NCI-H2227 (cell line): ENCODE measurements around the gene ATG7.
"Not testable (repeated sequence)": the region's sequence is repeated elsewhere in the genome, so short reads cannot be mapped to it uniquely, and the experiment has no call there.

ENCODE experiments used
- DNase-seq: peaks from one replicate; lab custom pipeline; 2025; ENCODE audit not compliant: unreplicated experiment; lab: John Stamatoyannopoulos, UW

Gene ATG7

DNA sequence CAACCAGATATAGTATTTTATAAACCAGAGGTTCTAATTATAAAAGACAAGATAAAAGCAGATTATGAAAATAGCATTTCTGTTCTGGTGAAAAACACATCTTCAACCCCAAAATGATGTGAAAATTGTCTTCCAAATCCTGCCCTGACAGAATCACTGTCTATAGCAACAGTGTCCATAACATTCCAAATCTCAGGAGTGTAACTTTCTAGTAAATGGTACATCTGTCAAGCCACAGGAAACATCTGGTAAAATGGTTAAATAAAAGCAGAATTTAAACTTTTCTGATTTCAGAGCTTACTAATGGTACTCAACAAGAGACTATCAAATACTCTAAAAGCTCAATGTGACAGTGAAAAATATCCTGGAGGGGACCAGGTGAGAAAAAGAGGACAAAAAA, 311.0 kb downstream of the ATG7 start:
- no peak for DNase-seq

GRCh38 chr3:11583638-11584046, 311.4 kb downstream of the ATG7 start:
- DNase-seq = no peak

GRCh38 chr3:11584570-11584969, 312.4 kb downstream of the ATG7 start:
- no peak for DNase-seq

DNA sequence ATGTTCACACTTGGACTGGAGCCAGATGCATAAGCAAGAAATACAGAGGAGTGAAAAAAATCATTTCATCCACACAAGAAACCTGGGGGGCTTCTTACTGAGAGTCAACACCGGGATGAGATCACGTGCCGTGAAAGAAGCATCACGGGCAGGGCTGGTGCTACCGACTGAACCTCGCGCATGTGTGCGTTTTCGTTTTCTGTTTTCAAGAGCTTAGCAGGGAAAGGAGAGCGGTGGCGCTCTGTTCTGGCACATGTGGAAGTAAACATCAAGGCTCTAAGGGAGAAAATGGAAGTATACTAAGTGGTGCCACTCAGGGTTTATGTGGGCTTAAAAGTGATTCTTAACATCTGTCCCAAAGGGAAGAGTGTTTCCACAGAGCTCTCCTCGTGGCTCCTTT, 315.6 kb downstream of the ATG7 start:
- DNase-seq = no peak

DNA sequence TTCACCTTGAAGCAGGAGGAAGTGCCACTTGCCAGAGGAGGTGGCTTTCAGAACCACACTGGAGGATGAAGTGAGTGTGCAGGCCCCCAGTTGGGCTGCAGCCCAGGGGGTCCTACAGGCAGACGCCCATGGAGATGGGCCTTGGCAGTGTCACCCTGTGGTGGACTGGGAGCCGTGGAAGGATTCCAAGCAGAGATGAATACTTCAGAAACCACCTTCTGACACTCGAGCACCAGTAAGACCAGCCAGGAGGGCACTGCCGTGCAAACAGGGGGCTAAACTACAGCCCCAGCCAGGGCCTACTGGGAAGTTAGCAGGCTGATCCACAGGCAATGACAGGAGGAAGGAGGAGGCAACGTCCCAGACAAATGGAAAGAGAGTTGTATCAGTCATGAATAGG, 316.1 kb downstream of the ATG7 start:
- DNase-seq = no peak

DNA sequence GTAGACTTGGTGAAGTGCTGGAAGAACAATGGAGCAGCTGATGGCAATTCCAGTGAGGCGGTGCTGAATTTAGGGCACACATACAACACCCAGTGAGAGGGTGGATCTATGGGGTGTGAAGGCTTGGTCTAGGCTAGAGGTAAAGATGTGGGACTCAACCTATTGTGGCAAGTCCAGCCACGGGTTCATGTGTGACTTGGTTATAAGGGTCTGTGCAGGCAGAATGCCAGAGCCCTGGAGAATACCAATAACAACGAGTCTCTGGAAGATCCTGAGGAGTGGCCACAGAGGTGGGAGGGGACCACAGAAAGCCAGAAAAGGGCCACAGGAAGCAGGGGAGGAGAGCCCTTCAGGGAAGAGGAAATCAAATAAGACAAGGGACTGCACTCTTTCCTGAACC, 316.6 kb downstream of the ATG7 start:
- DNase-seq = no peak

- no peak for DNase-seq
Observed at GRCh38 chr3:11589706-11590105, 317.5 kb downstream of the ATG7 start.

DNA sequence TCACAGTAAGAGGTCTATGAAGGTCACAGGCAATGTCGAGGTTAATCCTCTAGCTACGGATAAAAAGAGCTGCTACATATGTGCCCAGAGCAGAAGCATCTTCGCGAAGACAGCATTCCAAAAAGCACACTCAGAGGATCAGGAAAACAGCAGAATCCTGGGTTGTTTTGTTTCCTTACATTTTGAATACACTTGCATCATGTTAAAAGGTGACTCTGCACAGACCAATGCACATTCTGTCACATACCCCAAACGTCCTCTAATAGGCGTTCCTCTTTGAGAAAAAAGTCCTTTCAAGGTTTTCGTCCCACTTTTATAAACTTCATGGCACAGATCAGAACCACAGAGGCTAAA, 318.8 kb downstream of the ATG7 start:
- no peak for DNase-seq

- DNase-seq = peak; percentile 78
Observed at GRCh38 chr3:11591391-11592282, 319.4 kb downstream of the ATG7 start.

DNA sequence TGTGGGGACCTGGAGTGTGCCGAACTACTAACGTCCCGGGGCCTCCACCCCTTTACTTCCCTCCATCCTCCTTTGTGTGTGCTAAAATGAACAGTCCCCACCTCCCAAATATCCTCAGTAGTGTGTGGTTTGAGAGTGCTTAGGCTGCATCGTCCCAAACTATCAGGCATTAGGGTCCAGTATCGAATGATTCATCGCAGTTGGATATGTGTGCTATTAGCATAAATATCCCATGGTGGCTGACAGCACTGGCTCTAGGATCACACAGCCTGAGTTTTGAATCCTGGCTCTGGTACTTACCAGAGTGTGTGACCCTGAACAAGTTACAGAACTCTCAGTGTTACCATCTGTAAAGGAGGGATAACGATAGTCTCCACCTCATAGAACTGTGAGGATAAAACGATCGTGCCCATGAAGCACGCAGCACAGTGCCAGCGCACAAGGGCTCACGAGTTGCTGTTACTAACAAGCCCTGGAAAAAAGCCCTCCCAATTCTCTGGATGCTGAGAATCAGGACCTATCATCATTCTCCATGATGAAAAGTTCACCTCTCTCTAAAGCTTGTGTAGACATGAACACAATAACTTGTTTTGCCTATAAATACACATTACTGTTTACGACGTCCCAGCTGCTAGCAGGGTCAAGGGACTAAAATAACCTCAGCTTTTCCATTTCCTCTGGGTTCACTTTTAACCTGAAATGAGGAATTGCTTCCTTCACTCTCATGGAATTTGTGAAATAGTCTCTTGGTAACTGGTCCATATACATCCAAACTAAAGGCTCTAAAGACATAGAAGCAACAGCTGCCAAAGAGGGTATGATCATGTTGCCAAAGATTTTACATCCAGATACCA, 320.5 kb downstream of the ATG7 start:
- DNase-seq = no peak

DNA sequence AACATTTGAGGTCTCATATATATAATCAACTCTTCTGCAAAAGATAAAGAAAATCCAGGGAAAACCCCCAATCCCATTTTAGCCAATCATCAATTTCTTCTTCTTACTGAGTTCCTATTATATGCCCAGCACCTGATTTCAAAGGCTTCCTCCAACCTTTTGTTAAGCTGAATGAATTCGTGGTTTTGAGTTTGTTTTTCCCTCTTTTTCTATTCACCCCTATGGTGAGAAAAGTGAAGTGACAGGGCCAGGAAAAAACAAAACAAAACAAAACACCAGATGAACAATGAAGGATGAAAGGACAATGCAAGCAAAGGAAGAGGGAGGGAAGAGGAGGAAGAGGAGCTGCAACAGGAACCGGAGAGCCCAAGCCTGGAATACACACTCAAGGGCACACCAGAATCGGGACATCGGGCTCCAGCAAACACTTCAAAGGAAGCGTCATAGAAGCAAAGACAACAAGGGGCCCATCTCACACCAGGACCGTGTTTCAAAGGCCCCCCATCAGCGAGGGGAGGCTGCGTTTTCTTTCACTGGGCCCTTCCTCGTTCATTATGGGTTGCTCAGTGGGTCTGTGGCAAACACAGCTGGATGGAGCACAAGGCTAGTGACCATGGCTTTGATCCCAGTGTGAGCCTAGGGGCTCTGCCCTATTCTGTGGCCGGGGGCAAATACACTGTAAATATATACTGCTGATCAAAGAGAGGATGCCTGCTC, 321.3 kb downstream of the ATG7 start:
- no peak for DNase-seq

DNA sequence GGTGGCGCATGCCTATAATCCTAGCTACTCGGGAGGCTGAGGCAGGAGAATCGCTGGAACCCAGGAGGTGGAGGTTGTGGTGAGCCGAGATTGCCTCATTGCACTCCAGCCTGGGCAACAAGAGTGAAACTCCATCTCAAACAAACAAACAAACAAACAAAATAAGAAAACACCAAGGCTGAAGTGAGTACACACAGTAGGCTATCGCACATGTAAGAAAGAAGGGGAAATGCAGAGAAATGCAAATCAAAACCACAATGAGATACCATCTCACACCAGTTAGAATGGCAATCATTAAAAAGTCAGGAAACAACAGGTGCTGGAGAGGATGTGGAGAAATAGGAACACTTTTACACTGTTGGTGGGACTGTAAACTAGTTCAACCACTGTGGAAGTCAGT, 322.8 kb downstream of the ATG7 start:
- not testable (repeated sequence) for DNase-seq

DNA sequence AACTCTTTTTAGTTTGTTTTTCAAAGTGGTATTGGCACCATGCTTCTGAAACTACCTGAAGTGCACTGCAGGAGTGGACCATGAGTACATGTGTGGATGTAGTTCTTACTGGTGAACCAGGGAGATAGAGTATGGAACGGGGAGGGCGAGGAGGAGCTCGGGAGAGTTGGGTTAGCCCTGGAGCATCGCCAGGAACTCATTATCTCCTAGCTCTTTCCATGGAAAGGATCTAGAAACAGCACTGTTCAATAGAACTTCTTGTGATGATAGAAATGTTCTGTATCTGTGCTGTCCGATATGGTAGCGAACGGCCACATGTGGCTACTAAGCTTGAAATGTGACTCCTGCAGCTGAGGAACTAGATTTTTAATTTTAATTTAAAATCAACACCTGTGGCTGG, 324.2 kb downstream of the ATG7 start:
- no peak for DNase-seq

DNA sequence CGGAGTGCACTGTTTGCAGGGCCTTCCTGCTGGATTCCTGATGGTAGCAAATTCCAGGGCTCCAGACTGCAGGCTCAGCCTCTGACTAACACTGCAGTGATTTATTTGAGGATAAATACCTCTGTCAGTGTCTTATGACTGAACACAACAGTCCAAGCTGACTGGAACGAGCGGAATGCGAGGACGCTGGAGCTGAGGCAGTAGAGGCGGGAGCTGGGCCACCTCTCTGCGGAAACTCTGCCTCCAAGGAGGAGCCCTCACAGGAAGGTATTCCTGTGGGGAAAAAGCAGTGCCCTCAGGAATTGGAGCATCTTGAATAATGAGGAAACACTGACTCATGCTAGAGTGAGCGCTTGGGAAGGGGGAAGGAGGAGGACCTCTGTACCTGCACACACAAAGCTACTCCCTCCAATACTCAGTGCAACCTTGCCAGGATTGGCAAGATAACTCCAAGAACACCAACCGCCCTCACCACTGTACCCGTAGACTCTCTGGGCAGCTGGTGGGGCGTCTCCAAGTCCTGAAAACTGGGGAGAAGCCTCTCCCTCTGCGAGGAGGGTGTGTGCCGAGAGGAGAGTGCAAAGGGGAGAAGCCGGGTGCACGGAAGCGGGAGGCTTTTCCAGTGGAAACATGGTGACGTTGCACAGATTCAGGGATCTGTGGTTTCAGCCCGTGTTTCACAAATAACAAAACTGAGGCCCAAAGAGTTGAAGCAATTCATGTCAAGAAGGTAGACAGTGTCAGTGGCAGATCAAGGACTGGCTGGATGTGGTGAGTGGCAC, 328.5 kb downstream of the ATG7 start:
- DNase-seq = no peak

DNA sequence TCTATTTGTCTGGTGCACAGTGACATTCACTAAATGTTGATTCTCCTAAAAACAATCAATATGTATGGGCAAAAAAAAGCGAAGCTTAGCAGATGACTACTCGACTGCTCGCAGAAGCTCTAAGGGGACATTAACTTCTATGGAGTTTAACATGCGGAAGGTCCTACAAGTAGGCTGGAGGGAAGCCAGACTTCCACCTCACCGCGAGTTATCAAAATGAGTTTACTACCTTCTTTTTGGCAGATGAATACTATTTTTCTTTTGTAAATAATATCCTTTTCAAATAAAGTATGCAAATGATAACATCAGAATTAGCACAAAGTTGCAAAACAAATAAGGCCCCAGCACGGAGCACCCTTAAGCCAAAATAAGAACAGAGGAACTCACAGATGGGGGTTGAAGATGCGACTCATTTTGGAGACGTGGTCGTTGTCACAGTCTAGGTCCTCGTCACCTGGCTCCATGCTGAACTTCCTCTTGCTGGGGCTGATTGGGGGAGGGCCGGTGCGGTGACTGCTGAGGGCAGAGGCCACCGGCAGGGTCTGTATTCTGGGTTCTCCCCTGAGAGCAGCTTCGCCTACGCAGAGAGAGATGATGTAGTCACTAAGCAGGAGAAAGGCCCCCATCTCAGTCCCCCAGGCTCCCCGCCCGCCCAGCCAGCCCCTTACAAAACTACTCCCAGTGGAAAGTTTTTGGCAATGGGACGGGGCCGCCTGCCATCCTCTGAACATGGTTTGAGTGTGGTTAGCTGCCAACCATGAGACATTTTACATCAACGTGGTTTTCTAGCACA, 329.4 kb downstream of the ATG7 start:
- no peak for DNase-seq

GRCh38 chr3:11602239-11602840, 330.1 kb downstream of the ATG7 start:
- DNase-seq = no peak

- DNase-seq = no peak
Observed at GRCh38 chr3:11602886-11603527, 330.8 kb downstream of the ATG7 start.

GRCh38 chr3:11603628-11604027, 331.4 kb downstream of the ATG7 start:
- DNase-seq = peak; percentile 24
